NCI-H526 (cell line): Measurements from ENCODE around the gene MINK1.
A peak's percentile ranks its signal among the peaks of the same experiment; 100 is the strongest.

Experiments used
- DNase-seq, 2 experiments: peaks; one replicate each; lab custom pipeline; 2025; lab: John Stamatoyannopoulos, UW

MINK1 gene

DNA sequence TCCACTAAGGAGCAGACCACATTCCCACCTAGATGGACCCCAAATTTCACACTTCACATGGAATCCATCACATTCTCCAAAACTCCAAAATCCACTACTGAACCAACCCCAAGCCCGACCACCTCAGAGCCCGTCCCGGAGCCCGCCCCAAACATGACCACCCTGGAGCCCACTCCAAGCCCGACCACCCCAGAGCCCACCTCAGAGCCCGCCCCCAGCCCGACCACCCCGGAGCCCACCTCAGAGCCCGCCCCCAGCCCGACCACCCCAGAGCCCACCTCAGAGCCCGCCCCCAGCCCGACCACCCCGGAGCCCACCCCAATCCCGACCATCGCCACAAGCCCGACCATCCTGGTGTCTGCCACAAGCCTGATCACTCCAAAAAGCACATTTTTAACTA lies 100.5 kb downstream of the MINK1 start:
- no peak for DNase-seq

DNA sequence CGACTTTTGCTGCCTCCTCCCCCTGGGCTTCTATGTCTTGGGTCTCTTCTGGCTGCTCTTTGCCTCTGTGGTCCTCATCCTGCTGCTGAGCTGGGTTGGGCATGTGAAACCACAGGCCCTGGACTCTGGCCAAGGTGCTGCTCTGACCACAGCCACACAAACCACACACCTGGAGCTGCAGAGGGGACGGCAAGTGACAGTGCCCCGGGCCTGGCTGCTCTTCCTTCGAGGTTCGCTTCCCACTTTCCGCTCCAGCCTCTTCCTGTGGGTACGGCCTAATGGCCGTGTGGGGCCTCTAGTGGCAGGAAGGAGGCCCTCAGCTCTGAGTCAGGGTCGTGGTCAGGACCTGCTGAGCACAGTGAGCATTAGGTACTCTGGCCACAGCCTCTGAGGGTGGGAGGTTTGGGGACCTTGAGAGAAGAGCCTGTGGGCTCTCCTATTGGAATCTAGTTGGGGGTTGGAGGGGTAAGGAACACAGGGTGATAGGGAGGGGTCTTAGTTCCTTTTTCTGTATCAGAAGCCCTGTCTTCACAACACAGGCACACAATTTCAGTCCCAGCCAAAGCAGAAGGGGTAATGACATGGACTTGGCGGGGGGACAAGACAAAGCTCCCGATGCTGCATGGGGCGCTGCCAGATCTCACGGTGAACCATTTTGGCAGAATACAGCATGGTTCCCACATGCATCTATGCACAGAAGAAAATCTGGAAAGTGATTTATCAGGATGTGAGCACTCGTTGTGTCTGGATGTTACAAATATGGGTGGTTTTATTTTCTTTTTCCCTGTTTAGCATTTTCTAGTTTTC lies 101.2 kb downstream of the MINK1 start:
- peak in 1 of 2 experiments; percentile 48 for DNase-seq

DNA sequence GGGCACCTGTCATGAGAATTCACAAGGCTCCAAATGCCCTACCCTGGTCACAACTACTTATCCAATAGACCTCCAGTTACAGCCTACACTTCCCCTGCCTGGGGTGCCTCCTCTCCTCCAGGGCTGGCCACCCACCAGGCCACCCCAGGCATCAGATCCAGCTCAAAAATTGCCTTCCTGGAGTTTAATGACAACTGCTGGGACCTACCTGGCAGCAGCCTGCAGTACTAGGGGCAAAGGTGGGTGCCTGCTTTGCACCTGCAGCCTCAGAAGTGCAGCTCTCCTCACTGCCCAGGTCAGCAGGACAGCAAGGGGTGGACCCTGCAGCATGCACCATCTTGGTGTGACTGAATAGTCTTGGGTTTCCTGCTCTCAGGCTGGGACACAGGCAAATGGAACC lies 102.5 kb downstream of the MINK1 start:
- DNase-seq, result no peak

DNA sequence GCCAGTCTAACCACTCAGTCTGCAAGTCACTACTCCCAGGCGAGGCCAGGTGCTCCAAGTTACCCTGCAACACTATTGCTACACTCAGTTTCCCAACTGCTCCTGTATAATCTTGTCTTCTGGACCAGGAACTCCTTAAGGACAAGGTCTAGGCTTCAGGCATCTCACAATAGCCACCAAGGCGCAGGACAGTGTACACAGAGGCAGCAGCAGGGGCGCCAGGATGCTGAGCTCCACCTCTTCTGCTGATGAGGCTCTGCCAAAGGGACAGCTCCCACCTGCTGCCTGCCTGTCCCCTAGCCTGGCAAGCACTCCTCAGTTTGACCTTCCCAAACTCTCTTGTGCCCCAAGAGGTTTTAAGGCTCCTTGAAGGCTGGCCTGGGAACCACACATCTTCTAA lies 103.3 kb downstream of the MINK1 start:
- no peak for DNase-seq

DNA sequence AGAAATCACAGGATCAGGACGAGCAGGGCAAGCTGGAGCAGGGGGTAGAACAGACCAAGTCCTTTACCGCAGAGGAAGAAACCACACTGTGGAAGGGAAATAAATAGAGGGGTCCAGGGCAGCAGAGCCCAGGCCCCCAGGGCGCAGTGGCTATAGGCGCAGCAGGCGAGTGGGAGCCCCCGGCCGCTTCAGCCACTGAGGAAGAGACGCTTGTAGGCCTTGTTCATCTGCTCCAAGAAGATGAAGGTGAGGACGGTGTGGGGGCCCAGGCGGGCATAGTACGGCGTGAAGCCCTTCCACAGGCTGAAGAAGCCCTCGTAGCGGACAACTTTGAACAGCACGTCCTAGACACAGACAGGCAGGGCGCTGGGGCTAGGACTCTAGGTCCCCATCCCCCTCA lies 104.4 kb downstream of the MINK1 start:
- no peak for DNase-seq

DNA sequence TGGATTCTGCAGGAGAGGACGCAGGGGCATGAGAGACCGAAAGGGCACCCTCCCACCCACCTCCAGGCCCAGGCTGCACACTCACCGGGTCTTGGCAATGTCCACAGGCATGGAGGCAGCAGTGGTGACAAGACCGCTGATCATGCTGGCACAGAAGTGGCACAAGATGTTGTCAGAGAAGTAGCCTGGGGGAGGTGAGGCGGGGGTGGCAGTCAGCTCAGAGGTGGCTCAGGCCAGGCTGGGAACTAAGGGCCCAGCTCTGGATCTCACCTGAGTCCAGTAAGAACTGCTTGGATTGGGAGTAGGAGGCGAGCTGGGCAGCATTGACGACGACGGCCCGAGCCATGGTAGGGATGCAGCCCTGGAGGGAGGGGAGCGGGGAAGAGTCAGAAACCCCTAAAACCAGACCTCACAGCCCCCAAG lies 104.9 kb downstream of the MINK1 start:
- no peak for DNase-seq

DNA sequence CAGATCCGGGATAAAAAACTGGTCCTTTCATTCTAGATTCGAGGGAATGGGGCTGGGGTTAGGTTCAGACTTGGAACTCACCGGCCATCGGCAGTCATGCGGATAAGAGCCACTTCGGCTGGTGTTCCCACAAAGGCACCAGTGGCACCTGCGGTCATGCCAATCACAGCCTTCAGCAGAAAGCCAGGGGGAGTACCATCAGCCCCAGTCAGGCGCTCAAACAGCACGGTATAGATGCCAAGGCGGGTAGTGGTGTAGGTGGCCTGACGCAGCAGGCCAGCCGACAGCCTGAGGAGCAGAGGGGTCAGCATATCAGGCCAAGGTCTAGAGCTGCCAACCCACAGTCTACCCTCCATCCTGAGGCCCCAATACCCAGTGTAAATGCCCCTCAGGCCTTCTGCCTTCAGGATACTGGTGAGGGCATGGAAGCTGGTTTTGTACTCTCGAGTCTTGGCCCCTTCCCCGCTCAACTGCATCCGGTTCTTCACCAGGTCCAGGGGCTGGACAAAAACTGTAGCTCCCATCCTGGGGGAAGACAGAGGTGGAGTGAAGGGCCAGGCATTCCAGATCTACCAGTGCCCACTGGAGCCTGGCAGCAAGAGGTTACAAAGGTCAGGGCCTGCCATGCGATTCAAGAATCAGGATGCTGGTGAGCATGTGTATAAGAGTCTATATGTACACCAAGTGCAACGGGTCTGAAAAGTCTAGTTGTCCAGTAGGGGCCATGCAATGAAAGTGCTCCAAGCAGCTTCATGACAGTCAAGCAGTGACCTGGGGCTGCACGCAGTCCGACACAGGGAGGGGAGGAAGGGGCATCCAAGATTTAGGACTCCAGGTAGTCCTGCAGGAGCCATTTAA lies 105.8 kb downstream of the MINK1 start:
- no peak for DNase-seq

DNA sequence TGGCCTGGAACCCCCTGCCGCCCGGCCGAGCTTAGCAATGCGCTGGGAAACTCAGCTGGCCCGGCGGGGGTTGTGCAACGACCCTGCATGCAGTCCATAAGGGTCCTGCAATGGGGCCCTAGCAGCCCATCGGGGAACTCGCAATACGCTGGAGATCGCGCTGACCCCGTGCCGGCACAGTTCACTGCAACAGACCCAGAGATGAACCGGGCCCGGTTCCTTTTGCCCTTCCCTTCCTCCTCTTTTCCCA lies 106.3 kb downstream of the MINK1 start:
- no peak for DNase-seq

DNA sequence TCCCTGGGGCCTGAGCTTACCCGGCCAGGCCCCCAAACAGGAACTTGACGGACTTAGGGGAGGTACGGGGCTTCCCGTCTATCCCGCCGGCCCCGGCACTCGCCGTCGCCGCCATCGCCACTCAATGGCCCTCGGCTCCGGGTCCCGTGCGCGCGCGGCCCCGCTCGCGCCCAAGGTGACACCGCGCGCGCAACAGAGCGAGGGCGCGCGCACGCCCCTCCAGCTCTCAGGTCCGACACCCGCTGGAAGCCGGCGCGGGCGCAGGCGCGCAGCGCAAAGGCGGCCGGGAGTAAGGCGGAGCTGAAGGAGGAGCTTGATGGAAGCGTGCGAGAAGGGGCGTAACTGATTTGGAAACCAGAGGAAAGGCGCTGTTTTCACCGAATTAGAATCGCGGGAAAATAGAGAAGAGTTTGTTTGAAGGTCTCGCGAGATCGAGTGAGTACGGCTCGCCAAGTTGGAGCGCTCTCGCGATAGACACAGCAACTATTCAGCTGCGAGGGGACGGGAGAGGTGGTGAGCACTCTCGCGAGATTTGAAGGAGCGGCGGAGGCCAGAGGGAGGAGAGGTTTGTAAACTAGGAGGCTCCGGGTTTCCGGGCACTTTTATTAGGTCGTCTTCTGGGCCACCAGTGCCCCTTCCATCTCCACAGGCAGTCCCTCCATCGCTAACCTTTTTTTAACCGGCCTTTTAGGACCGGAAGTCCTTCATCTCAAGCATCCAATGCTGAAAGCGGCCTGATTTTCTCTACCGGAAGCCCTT lies 106.8 kb downstream of the MINK1 start, which contains the start of the genes RNF167 and SLC25A11:
Gene RNF167, plus strand, starts transcription at position 473 of the 759 bp plus-strand sequence. CDS start 642 bp downstream, outside the sequence.
Gene SLC25A11, minus strand, starts transcription at position 251 of the 759 bp plus-strand sequence. Its CDS starts 136 bp downstream, at position 115.
- DNase-seq, result peak; percentile 96 to 97

DNA sequence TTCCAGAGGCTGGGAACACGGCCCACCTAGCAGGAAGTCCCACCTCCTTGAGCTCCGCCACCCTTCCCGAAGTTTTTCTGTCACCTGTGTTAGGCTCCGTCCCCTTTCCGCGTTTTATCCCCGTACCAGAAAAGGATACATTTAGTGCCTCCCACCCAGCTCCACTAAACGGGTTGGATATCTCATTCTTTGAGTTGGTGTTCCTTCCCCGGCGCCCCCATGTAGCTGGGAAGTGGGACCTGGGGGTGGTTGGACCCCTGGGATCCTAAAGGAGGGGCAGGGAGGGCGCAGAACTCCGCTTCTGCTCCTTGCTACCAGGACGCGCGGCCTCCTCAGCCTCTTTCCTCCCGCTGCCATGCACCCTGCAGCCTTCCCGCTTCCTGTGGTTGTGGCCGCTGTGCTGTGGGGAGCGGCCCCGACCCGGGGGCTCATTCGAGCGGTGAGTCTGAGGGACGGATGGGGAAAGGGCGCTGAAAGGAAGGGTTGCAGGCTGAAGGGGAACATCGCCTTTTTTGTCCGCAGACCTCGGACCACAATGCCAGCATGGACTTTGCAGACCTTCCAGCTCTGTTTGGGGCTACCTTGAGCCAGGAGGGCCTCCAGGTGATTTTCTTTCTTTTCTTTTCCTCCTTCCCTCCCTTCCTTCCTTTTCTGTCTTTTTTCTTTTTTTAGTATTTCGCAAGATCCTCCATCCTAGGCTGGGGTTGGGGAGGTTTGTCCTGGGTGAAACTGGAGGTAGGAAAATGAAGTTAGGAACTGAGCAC lies 107.6 kb downstream of the MINK1 start:
- DNase-seq, result no peak

DNA sequence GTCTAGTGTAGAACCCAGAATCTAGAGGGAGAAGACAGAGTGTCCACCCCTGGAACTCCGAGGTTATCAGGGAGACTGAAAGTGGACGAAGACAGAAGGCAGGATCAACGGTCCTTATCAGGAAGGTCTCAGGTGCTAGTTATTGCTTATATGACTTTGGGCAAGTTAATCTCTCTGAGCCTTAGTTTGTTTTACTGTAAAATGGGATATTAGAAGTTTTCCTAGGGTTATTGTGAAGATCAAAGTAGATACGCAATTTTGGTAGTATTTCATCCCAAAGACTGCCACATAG lies 108.1 kb downstream of the MINK1 start:
- DNase-seq, result no peak

DNA sequence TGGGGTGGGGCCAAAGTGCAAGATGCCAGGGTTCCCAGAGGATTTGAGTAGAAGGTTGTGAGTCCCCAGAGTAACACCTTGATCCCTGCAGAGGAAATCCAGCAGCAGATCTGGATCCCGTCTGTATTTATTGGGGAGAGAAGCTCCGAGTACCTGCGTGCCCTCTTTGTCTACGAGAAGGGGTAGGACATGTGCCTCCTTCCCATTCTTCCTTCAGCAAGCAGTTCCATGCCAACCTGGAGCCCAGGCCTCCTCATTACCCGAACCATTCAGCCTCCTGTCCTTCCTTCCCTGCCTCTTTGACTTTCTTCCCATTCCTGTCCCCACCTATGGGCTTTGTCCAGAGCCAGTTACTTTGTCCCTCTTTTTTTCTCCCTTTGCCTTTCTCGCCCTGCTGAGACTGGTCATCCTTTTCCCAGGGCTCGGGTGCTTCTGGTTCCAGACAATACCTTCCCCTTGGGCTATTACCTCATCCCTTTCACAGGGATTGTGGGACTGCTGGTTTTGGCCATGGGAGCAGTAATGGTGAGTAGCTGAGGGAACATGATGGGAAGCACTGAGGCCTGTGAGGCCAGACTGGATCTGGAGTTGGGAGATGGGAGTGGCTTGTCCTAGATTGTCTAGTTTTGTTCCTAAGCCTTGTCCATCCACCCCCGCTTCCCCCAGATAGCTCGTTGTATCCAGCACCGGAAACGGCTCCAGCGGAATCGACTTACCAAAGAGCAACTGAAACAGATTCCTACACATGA lies 109.8 kb downstream of the MINK1 start:
- no peak for DNase-seq

DNA sequence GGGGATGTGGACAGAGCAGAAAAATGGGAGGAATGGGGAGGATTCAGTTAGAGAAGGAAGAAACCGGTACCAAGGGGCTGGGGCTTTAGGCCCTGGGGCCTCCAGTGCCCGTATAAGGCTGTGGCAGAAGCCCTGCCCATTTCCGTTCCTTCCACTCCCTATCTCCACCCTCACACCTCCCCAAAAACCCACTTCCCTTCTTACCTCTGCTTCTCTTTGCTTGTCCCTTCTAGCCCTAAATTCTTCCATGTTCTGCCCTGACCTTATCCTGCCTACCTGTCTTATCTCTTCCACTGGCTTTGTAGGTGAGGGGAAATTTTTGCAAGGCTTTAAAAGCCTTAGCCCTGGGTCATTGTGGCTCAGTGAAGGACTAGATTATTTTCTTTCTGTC lies 111.0 kb downstream of the MINK1 start:
- no peak for DNase-seq

DNA sequence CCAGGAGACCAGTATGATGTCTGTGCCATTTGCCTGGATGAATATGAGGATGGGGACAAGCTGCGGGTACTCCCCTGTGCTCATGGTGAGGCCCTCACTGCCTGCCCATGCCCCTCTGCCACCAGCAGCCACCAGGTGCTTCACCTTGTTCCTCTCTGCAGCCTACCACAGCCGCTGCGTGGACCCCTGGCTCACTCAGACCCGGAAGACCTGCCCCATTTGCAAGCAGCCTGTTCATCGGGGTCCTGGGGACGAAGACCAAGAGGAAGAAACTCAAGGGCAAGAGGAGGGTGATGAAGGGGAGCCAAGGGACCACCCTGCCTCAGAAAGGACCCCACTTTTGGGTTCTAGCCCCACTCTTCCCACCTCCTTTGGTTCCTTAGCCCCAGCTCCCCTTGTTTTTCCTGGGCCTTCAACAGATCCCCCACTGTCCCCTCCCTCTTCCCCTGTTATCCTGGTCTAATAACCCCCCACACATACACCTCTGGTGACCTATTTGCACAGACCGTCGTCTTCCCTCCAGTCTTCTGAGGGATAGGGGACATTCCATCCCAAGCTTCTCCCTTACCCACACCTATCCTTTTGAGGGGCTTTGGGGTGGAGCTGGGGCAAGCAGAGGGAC lies 111.5 kb downstream of the MINK1 start:
- no peak for DNase-seq

DNA sequence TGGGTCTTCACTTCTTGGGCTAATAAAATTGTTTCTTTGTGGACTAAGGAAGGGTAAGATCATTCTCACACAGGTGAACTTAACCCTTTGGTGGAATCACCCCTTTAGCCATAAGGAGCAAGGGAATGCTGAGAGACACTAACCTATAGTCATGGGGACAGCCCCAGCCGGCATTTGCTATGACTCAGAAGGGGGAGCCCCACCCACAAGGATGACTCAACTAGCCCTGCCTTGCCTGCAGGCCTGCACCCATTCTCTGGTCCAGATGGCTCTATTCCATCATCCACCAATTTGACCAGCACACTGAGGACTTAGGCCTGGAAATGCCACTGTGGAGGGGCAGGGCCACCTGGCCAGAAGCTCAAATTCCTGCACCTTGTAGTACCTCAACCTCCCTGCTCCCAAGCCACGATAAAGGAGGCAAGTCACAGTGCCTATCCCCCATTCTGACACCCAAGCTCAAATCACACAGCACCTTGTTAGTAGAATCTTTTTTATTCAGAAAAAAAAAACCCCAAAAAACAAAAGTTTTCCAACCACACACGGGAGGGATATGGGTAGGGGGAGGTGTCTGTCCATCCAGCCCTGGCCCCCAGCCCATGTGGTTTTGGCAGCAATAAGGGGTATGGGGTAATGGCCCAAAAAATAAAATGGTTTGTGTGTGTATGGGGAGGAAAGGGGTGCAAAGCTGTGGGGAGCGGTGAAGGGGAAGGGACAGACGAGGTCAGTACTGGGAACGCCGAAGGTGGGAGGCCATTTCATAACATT lies 112.2 kb downstream of the MINK1 start:
- no peak for DNase-seq

DNA sequence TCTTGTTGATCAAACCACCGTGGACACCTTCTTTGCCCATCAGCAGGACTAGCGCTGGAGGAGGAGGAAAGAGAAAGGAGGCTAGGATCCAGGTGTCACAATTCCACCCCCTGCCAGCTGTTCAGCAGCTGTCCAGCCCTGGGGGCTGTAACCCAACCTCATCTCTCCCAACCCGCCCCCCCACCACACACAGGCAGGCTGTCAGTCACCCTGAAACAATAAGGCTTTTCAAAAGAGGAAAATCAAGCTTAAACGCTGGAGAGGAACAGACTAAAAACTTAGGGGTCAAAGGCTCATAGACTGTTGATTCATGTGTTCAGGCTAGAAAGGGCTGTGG lies 112.8 kb downstream of the MINK1 start:
- DNase-seq, result no peak

DNA sequence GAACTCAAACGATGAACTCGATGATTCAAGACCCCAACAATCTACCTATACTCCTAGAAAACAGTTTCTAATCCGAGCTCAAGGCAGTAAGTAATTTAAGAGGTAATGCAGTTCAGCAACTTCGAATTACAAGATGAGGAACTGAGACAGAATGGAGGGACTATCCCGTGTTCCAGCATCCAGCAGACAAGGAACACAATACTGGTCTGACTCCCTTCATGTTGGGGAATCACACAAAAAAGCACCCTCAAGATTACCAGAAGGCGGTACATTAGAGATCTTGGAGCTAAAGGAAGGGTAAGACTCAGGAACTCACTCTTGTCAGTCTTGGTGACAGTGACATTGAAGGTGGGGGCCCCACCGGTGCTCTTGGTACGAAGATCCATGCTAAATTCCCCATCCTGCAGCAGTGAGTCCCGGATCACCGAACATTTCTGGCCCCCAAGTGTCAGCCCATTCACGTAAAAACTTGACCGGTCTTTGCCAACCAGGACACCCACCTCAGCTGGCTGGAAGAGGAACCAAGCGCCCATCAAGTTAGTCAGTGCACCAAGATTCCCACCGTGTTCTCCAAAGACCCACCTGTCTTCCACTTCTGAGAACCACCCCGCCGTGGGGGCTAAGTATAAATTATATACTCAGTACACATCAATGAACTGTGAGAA lies 113.3 kb downstream of the MINK1 start:
- DNase-seq, result no peak

DNA sequence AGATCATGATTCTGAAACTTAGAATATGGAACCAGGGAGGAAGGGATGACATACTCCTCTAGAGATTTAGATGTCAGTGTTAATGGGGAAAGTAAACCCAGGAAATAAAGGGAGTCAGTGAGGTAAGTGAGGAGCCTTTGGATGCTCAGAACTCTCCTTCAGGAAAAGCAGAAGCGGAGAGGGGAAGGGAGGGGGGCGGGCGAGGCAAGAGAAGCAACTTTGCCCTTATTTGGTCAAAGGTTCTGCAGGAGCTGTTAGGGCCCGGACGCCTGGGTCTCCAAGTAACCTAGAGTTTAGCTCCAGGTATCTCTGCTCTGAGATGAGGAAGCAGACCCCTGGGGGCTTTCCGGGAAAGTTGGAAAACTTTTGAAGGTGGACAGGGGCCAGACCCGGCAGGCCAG lies 113.9 kb downstream of the MINK1 start:
- DNase-seq, result no peak
